ENCODE results near the gene ZNF764.
"Not testable (repeated sequence)": the region's sequence is repeated elsewhere in the genome, so short reads cannot be mapped to it uniquely, and the experiment has no call there.

Gene ZNF764

DNA sequence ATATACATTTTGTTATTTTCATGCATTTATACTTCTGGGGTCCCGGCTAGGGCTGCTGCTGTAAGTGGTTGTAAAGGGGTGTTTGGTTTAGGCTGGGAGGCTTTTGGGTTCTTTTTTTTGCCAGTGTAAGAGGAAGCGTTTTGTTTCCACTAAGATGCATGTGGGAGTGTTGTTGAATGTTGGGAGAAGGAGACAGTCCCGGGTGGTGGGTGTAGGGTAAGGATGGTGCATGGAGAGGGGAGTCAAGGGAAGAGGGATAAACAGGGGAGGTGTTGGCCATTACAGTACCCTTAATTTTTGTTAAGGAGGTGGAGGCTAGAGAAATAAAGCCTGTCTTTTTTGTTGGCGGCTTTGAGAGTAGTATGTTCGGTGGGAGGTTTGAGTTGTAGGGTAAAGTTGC lies 15.1 kb downstream of the ZNF764 start:
- DNase-seq = no peak

DNA sequence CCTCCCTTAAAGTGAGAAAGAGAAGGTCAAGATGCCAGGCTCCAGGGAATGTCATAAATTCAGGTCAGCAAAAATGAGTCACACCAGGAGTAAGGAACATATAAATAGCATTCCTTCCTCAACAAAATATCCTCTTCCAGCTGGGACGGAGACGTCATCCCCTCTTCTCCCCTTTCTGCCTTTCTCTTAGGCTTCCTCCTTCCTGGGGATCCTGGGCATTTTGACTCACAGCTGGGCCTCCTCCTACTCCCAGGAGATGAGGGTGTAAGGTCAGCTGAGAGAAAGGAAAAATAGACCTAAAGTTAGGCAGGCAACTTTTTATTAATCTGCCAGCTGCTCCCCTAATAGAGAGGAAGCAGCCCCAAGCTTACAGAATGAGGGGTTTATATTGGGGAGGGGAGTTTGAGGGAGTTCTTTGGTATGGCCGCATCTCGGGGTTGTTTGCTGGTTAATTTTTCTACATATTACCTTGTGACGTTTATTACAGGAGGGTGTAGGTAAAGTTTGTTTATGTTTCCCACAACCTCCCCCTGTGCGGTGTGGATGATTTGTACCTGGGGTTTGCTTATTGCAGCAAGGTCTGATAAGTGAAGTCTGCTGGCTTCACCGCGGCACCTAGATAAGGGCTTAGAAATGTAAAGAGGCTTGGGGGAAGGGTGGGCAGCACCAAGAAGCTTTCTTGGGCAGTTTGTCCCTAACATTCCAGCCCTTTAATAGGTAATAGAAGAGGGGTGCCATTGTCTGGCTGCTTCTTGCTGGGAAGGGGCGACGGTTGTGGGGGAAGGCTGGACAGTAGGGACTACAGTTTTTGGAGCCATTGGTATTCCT lies 16.5 kb downstream of the ZNF764 start:
- no peak for DNase-seq

DNA sequence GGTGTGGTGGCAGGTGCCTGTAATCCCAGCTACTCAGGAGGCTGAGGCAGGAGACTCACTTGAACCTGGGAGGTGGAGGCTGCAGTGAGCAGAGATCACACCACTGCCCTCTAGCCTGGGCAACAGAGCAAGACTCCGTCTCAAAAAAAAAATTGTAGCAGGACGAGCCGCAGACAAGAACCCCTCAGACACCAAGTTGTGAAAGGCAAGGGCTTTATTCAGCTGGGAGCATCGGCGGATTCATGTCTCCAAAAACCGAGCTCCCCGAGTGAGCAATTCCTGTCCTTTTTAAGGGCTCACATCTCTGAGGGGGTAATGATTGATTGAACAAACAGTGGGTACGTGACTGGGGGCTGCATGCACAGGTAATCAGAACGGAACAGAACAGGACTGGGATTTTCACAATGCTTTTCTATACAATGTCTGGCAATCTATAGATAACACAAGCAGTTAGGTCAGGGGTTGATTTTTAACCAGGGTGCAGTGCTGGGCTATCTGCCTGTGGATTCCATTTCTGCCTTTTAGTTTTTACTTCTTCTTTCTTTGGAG lies 17.2 kb downstream of the ZNF764 start:
- DNase-seq = not testable (repeated sequence)

GRCh38 chr16:30539986-30540526 lies 18.1 kb downstream of the ZNF764 start:
- not testable (repeated sequence) for DNase-seq

DNA sequence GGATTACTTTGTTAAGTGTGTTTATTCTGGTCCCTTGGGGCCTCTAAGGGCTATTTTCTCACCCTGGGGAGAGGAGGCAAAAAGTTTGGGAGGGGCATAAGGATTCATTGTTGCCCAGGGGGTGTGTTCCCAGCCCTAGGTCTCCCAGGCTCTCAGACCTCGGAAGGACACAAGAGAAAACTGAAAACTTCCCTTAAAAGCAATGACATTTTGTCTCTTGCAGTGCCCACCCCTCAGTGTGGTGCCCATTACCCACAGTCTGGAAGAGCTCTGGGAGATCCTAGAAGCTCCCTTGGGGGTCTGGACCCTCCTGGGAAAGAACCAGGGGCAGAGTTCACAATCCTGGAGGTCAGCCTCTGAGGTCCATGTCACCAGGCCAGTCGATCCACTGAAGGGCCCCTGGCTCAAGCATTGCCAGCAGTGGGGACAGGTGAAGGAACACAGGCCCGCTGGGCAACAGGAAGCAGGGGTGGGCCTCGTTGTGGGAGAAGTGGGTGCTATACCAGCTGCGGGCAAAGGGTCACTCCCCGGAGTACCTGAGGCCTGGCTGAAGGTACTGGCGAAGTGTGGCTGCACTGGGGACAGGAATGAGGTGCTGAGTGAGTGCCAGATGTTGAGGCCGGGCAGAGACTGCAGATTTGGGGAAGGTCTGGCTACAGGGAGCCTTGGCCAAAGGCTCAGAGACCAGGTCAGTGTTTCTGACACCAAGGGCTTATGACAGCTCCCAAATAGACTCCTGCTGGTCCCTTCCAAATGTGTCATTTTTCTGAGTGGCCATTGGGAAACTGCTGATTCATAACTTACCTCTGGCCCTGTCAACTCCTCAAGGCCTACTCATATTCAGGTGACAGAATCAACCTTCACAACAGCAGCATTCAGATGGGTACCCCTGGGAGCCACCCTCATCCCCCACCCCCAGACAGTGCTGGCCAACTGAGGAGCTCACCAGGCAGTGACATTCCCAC lies 18.9 kb downstream of the ZNF764 start:
- no peak for DNase-seq

- not testable (repeated sequence) for DNase-seq
Measured at GRCh38 chr16:30536391-30537024, 21.7 kb downstream of the ZNF764 start.

GRCh38 chr16:30535777-30536190 lies 22.4 kb downstream of the ZNF764 start:
- DNase-seq = peak; percentile 77

DNA sequence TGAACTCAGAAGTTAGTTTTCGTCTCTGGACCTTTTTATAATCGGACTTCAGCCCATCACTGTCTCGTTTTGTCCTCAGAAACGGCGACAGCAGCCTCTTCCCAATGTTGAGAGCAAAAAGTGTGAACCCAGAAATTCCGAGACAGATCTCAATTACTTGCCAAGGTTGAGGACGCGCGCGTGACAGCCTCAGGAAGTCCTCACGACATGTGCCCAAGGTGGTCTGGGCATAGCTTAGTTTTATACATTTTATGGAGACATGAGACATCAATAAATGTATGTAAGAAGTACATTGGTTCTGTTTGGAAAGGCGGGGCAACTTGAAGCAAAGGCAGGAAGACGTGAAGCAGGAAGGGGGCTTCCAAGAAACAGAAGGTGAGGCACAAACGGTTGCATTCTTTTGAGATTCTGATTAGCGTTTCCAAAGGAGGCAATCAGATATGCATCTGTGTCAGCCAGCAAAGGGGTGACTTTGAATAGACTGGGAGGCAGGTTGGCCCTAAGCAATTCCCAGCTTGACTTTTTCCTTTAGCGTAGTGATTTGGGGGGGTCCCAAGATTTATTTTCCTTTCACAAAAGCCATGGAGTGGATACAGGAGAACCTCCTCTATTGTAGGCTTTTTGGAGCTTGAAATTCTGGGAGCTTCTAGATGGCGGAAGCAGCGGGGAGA lies 22.9 kb downstream of the ZNF764 start:
- no peak for DNase-seq

- DNase-seq = peak; percentile 93
Measured at GRCh38 chr16:30534368-30535105, 23.6 kb downstream of the ZNF764 start, which contains the start of gene ZNF747. TSS of gene ZNF747 (minus strand) at chr16:30534858. CDS start at chr16:30534679, 179 bp downstream.

DNA sequence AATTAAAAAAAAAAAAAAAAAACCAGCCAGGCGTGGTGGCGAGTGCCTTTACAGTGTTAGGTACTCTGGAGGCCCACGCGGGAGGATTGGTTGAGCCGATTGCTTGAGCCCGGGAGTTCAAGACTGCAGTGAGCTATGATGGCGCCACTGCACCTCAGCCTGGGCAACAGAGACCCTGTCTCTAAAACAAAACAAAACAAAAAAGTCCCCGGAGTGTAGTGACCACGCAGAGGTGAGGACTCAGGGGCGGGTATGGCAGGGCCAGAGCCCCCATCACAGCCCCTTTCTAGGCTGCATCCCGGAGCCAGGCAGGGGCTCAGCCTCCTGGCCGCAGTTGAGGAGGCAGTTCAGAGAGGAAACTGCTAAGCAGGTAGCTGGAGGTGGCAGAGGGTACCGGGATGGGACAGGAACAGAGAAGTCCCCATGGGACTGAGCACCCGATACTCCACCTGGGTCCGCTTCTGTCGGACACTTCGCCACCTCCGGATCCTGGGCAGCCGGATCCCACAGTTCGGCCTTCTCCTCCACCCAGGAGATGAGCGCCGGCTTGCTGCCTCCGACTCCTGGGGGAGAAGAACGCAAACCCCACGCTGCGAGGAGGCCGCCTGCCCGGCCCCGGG lies 24.3 kb downstream of the ZNF764 start:
- peak; percentile 54 for DNase-seq

- DNase-seq = no peak
Measured at GRCh38 chr16:30533146-30533522, 25.0 kb downstream of the ZNF764 start.

DNA sequence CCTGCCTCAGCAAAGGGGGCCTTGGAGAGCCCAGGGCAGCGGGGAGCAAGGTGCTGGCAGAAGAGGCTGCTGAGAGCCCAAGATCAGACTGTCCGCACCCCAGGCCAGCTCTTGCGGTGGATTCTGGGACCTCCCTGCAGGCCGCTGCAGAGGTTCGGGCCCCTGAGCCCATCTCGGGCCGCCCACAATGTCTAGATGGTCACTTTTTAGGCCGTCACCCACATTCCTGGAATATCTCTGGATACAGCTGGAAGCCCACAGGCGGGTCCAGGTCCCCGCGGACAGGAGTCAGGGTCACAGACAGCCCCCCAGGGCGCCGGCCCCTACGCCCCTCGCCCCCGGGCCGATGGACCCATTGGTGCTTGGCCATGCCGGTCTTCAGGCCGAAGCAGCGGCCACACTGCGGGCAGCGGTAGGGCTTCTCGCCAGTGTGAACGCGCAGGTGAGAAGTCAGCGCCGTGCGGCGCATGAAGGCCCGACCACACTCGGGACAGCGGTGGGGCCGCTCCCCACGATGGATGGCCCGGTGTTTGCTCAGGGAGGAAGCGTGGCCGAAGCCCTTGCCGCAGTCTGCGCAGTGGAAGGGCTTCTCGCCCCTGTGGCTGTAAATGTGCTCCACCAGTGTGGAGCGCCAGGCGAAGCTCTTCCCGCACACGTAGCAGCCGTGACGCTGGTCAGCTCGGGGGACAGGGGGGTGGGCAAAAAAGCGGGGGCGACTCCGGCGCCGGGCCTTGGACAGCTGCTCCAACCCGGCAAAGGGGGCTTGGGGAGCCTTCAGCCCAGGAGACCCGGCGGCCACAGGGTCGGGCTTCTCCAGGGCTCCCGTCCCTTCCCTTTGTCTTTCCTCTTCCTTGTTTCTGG lies 25.7 kb downstream of the ZNF764 start:
- no peak for DNase-seq

- no peak for DNase-seq
Measured at GRCh38 chr16:30530163-30531037, 27.8 kb downstream of the ZNF764 start.

GRCh38 chr16:30528799-30529457 lies 29.2 kb downstream of the ZNF764 start:
- DNase-seq = no peak

- DNase-seq = no peak
Measured at GRCh38 chr16:30527635-30528178, 30.5 kb downstream of the ZNF764 start.

DNA sequence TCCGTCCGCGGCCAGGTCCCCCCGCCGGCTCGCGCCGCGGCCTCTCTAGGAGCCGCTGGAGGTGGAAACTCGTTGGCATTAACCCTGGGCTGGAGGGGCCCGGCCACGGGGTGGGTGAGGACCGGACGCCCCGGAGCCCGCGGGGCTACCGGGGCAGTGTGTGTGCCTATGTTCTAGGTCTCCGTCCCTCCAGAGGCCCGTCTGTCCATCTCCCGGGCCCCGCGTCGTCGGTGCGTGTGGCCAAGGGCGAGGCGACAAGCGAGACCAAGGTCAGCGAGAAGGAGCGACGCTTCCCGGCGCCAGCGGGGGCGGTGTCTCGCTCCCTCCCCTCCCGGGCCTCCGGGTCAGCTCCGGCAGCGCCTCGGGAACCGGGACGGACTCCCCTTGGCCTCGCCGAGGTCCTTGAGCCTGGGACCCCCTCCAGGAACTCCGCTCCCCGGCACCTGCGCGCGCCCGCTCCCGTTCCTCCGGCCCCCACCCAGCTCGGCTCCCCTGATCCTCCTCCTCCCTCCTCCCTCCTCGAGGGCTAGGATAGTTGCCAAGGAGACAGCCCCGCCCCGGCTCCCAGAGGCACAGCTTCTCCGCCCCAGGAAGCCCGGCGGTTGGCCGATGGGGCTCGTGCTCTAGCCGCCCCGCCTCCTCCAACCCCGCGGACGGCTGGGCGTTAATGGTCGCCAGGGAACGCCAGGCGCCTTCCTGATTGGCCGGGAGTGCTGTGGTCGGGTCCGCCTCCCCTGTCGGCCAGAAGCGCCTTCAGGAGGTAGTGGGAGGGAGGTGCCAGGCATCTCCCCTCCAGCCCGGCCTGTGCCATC lies 31.1 kb downstream of the ZNF764 start:
- DNase-seq = peak; percentile 97
